H9 (cell line): ENCODE data around the gene ROBO1. TPM values are rescaled to one million over a fixed set of nuclear protein-coding genes. Genes with fewer than 3 reads are reported as not detected.

ENCODE experiments used
- DNase-seq: peaks from one replicate; pipeline ENCODE4 v3.0.0-alpha.2; 2017
- H2AFZ ChIP-seq: one replicate; pipeline ENCODE4 v1.6.1; 2013; ENCODE audit warnings: mild to moderate bottlenecking, low read length, control low read depth, moderate library complexity
- H2AK5ac ChIP-seq: 2 replicates; pipeline ENCODE4 v1.6.1; 2013; ENCODE audit warnings: low read length, control low read depth, mixed read lengths; ENCODE audit not compliant: insufficient read length
- H2BK120ac ChIP-seq: one replicate; pipeline ENCODE4 v1.6.1; 2013; ENCODE audit warnings: low read depth, mild to moderate bottlenecking, low read length, control low read depth, inconsistent platforms; ENCODE audit not compliant: poor library complexity, severe bottlenecking
- H2BK12ac ChIP-seq: 2 replicates; pipeline ENCODE4 v1.6.1; 2013; ENCODE audit warnings: low read length, control low read depth, mixed read lengths, low read depth; ENCODE audit not compliant: insufficient read length
- H2BK15ac ChIP-seq: 2 replicates; pipeline ENCODE4 v1.6.1; 2013; ENCODE audit warnings: low read depth, low read length, control low read depth
- H2BK20ac ChIP-seq: one replicate; pipeline ENCODE4 v1.6.1; 2013; ENCODE audit warnings: low read depth, mild to moderate bottlenecking, low read length, control low read depth, inconsistent platforms; ENCODE audit not compliant: poor library complexity, severe bottlenecking
- H2BK5ac ChIP-seq: 2 replicates; pipeline ENCODE4 v1.6.1; 2013; ENCODE audit warnings: low read length, control low read depth, mixed read lengths; ENCODE audit not compliant: insufficient read length
- H3K14ac ChIP-seq: 2 replicates; pipeline ENCODE4 v1.6.1; 2013; ENCODE audit warnings: low read length, control low read depth; ENCODE audit not compliant: insufficient read depth
- H3K18ac ChIP-seq: 2 replicates; pipeline ENCODE4 v1.6.1; 2013; ENCODE audit warnings: low read depth, mild to moderate bottlenecking, mixed read lengths, low read length, control low read depth; ENCODE audit not compliant: insufficient read length
- H3K23ac ChIP-seq: 2 replicates; pipeline ENCODE4 v1.6.1; 2013; ENCODE audit warnings: low read length, control low read depth, mixed read lengths, low read depth; ENCODE audit not compliant: insufficient read length
- H3K23me2 ChIP-seq: 2 replicates; pipeline ENCODE4 v1.6.1; 2013; ENCODE audit warnings: low read depth, mild to moderate bottlenecking, mixed read lengths, low read length, control low read depth; ENCODE audit not compliant: insufficient read length, poor library complexity, severe bottlenecking
- H3K27ac ChIP-seq: 2 replicates; pipeline ENCODE4 v1.5.1; 2013; ENCODE audit warnings: low read length, control low read depth, mixed read lengths, low read depth; ENCODE audit not compliant: insufficient read length
- H3K27me3 ChIP-seq: 2 replicates; pipeline ENCODE4 v1.6.1; 2013; ENCODE audit warnings: low read length, control low read depth, inconsistent platforms; ENCODE audit not compliant: insufficient read depth
- H3K4ac ChIP-seq: 2 replicates; pipeline ENCODE4 v1.6.1; 2013; ENCODE audit warnings: low read depth, mild to moderate bottlenecking, control low read depth, inconsistent platforms, low read length, moderate library complexity
- H3K4me1 ChIP-seq: 2 replicates; pipeline ENCODE4 v1.6.1; 2013; ENCODE audit warnings: low read length, control low read depth, inconsistent platforms; ENCODE audit not compliant: insufficient read depth
- H3K4me2 ChIP-seq: 2 replicates; pipeline ENCODE4 v1.6.1; 2013; ENCODE audit warnings: low read length, control low read depth, mixed read lengths; ENCODE audit not compliant: insufficient read length, insufficient read depth
- H3K56ac ChIP-seq: 2 replicates; pipeline ENCODE4 v1.6.1; 2013; ENCODE audit warnings: low read depth, mild to moderate bottlenecking, mixed read lengths, low read length, control low read depth; ENCODE audit not compliant: insufficient read length
- H3K79me1 ChIP-seq: 2 replicates; pipeline ENCODE4 v1.6.1; 2013; ENCODE audit warnings: low read depth, mild to moderate bottlenecking, moderate library complexity, low read length, control low read depth, inconsistent platforms; ENCODE audit not compliant: insufficient read depth, poor library complexity, severe bottlenecking
- H3K79me2 ChIP-seq: 2 replicates; pipeline ENCODE4 v1.6.1; 2013; ENCODE audit warnings: low read length, control low read depth, inconsistent platforms; ENCODE audit not compliant: insufficient read depth
- H3K9ac ChIP-seq: 2 replicates; pipeline ENCODE4 v1.6.1; 2013; ENCODE audit warnings: low read length, control low read depth, mixed read lengths; ENCODE audit not compliant: insufficient read length; ENCODE audit errors: extremely low read depth
- H3K9me3 ChIP-seq: one replicate; pipeline ENCODE4 v1.6.1; 2013; ENCODE audit warnings: low read depth, low read length, inconsistent platforms; ENCODE audit not compliant: control insufficient read depth
- H3T11ph ChIP-seq: one replicate; pipeline ENCODE4 v1.6.1; 2013; ENCODE audit warnings: mild to moderate bottlenecking, low read length, control low read depth, inconsistent platforms
- H4K20me1 ChIP-seq: one replicate; pipeline ENCODE4 v1.6.1; 2013; ENCODE audit not compliant: control insufficient read depth, insufficient read length, insufficient read depth
- H4K5ac ChIP-seq: 2 replicates; pipeline ENCODE4 v1.6.1; 2013; ENCODE audit warnings: low read depth, mild to moderate bottlenecking, mixed read lengths, low read length, control low read depth; ENCODE audit not compliant: insufficient read length
- H4K8ac ChIP-seq: replicated peaks from 2 replicates; pipeline ENCODE4 v1.6.1; 2013; ENCODE audit warnings: low read length, control low read depth, mixed read lengths, low read depth; ENCODE audit not compliant: insufficient read length
- H4K91ac ChIP-seq: 2 replicates; pipeline ENCODE4 v1.6.1; 2013; ENCODE audit warnings: low read depth, mild to moderate bottlenecking, moderate library complexity, mixed read lengths, low read length, control low read depth; ENCODE audit not compliant: insufficient read length
- H3K27ac Mint-ChIP-seq, 3 experiments: 2 replicates in 2 of 3; 3 replicates in 1 of 3; pipeline ENCODE4 v1.8.0; 2020 to 2021; ENCODE audit warnings: mixed read lengths in 3 of 3, mild to moderate bottlenecking in 1 of 3, moderate library complexity in 1 of 3
- H3K27me3 Mint-ChIP-seq: 2 replicates; pipeline ENCODE4 v1.8.0; 2021; ENCODE audit warnings: low read depth, mild to moderate bottlenecking, moderate library complexity, mixed read lengths
- H3K36me3 Mint-ChIP-seq, 3 experiments: 2 replicates in 2 of 3; 3 replicates in 1 of 3; pipeline ENCODE4 v1.8.0; 2020 to 2021; ENCODE audit warnings: low read depth in 3 of 3, mixed read lengths in 3 of 3; ENCODE audit not compliant: insufficient read depth in 1 of 3
- H3K4me1 Mint-ChIP-seq, 2 experiments: 2 replicates each; pipeline ENCODE4 v1.8.0; 2020; ENCODE audit warnings: mixed read lengths in 2 of 2
- H3K4me3 Mint-ChIP-seq, 2 experiments: 2 replicates in 1 of 2; 3 replicates in 1 of 2; pipeline ENCODE4 v1.8.0; 2020 to 2021; ENCODE audit warnings: mild to moderate bottlenecking in 2 of 2, mixed read lengths in 2 of 2, moderate library complexity in 1 of 2
- H3K9me3 Mint-ChIP-seq, 2 experiments: 2 replicates in 1 of 2; 3 replicates in 1 of 2; pipeline ENCODE4 v1.8.0; 2020; ENCODE audit warnings: mild to moderate bottlenecking in 2 of 2, mixed read lengths in 2 of 2, moderate library complexity in 1 of 2
- CTCF ChIP-seq: fragments of 200-600 bp; sonication (generic); conservative IDR thresholded peaks from 3 replicates; pipeline ENCODE4 v1.8.0; 2021; ENCODE audit warnings: antibody characterized with exemption, mild to moderate bottlenecking
- WGBS: extraction: QIAGEN DNeasy Blood & Tissue Kit; methylation state at CpG from one replicate; pipeline ENCODE4 v1.1.7; 2013; ENCODE audit warnings: missing lambda C conversion rate, low lambda C conversion rate, mixed read lengths; ENCODE audit not compliant: insufficient read length; ENCODE audit errors: extremely low coverage; 5-methylcytosine and 5-hydroxymethylcytosine counted together
- total RNA-seq: library from RNA; stranded (reverse); gene quantifications from 2 replicates; pipeline ENCODE4 v1.2.1, GENCODE V29; 2021

ROBO1 gene
- total RNA-seq, 1 experiment from 2014 or later, result 62.7 TPM

- Mint-ChIP-seq H3K4me1 (no peaks in the 10 kb centered on the region), H3K36me3 (no peaks in the 10 kb centered on the region), H3K27me3 (no peaks in the 10 kb centered on the region), H3K27ac (no peak overlapping the region), H3K4me3 (no peak overlapping the region), H3K9me3 (no peaks in the 10 kb centered on the region)
- no peak for DNase-seq
- Histone ChIP-seq H4K8ac (no peak overlapping the region), H3T11ph (no peak overlapping the region), H4K20me1 (no peaks in the 10 kb centered on the region), H2BK12ac (no peak overlapping the region), H3K4me2 (no peak overlapping the region), H3K23ac (no peak overlapping the region), H3K27ac (no peak overlapping the region), H3K4ac (no peak overlapping the region), H2BK120ac (no peak overlapping the region), H2AK5ac (no peak overlapping the region), H3K79me2 (no peaks in the 10 kb centered on the region), H2AFZ (no peak overlapping the region), H2BK20ac (no peak overlapping the region), H3K18ac (no peak overlapping the region), H3K9ac (no peak overlapping the region), H3K27me3 (no peaks in the 10 kb centered on the region), H2BK5ac (no peak overlapping the region), H4K91ac (no peak overlapping the region), H3K79me1 (no peaks in the 10 kb centered on the region), H3K4me1 (no peaks in the 10 kb centered on the region), H2BK15ac (no peak overlapping the region), H3K23me2 (no peaks in the 10 kb centered on the region), H3K14ac (no peak overlapping the region), H4K5ac (no peak overlapping the region), H3K56ac (no peak overlapping the region), H3K9me3 (no peaks in the 10 kb centered on the region)
- no peak for TF ChIP-seq CTCF
- WGBS, result no CpG with 5 or more reads among the region's 1 CpG
Measured at GRCh38 chr3:79414035-79414434, 353.8 kb downstream of the ROBO1 start.
